Mammary epithelial cell (primary cell): ENCODE data around the gene EXOC3L4.

Experiments
- EZH2 ChIP-seq: IDR thresholded peaks from 2 replicates; pipeline ENCODE4 v1.6.1; 2012; ENCODE audit warnings: low read length, inconsistent platforms, borderline replicate concordance
- TF ChIP-seq, protein P1 (sequence below), 2 donors: IDR thresholded peaks in 1 of 2; conservative IDR thresholded peaks in 1 of 2; 2 replicates each; pipeline ENCODE4 v1.5.1; 2011 to 2012; ENCODE audit warnings: inconsistent platforms in 2 of 2, low read length in 2 of 2, mild to moderate bottlenecking in 2 of 2, control low read depth in 1 of 2, low read depth in 1 of 2; ENCODE audit not compliant: insufficient read depth in 1 of 2; ENCODE audit errors: extremely low read depth in 1 of 2

DNA sequence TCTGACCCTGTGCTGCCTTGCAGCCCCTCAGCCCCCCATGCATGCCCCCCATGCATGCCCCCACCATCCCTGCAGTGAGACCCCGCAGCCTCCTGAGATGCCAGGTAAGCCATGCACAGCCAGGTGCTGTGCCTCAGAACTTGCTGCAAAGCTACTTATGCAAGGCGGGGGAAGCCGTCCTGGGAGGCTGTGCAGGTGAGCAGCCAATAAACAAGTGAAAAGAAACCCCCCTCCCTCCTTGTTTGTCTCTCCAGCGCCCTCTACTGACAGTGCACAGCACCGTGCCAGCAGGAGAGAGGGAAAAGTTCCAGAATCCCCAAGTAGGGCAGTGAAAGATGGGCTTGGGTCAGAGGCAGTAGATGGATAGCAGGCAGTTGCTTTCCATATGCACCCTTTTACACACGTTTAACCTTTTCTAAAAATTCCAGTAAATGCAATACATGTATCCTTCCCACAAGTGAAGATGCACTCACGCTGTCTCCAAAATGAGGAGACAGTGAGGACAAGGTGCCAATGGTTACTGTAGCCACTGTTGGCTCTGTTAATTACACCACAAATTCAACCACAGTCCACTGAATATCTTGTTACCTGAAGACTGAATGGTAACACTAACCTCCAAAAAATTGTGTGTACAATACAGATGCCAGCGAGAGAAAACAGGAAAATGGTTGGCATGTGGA, 46.7 kb downstream of the EXOC3L4 start:
- no peak for TF ChIP-seq EZH2
- TF ChIP-seq, protein P1, sequence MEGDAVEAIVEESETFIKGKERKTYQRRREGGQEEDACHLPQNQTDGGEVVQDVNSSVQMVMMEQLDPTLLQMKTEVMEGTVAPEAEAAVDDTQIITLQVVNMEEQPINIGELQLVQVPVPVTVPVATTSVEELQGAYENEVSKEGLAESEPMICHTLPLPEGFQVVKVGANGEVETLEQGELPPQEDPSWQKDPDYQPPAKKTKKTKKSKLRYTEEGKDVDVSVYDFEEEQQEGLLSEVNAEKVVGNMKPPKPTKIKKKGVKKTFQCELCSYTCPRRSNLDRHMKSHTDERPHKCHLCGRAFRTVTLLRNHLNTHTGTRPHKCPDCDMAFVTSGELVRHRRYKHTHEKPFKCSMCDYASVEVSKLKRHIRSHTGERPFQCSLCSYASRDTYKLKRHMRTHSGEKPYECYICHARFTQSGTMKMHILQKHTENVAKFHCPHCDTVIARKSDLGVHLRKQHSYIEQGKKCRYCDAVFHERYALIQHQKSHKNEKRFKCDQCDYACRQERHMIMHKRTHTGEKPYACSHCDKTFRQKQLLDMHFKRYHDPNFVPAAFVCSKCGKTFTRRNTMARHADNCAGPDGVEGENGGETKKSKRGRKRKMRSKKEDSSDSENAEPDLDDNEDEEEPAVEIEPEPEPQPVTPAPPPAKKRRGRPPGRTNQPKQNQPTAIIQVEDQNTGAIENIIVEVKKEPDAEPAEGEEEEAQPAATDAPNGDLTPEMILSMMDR (conservative IDR thresholded peaks at IDR 0.05 in 1 of 2, IDR thresholded peaks at IDR 0.05 in 1 of 2; ENCODE audit: extremely low read depth in 1 of 2, insufficient read depth in 1 of 2, low read depth in 1 of 2, low read length in 2 of 2), result peak; percentile 66 to 78
